K562 (cell line): ENCODE measurements around the gene DMD. TPM values are rescaled to one million over a fixed set of nuclear protein-coding genes. Genes with fewer than 3 reads are reported as not detected.

Experiments
- ATAC-seq: fragments of 200-7000 bp; cut with Tn5 transposase; 3 replicates; pipeline ENCODE4 v1.9.1; 2020; ENCODE audit warnings: moderate library complexity
- BruUV-seq: library from RNA; stranded (reverse); fragments of 400-500 nt; replicated peaks from 2 replicates; lab custom pipeline; 2021; lab: Mats Ljungman, UMichigan
- CTCF ChIA-PET: fragments of 300-600 bp; formaldehyde crosslinking; extraction: SDS; loops from one replicate; lab custom pipeline; 2021; ENCODE audit warnings: low intra/inter-chr PET ratio; lab: Yijun Ruan, JAX
- POLR2A ChIA-PET: fragments of 300-600, 350-650 bp; sonication (Branson Sonifier 250); formaldehyde crosslinking; extraction: SDS; loops from one replicate; lab custom pipeline; 2021; ENCODE audit warnings: antibody characterized with exemption, inconsistent platforms; lab: Yijun Ruan, JAX
- DNase-seq, 4 experiments: peaks; one replicate each; pipeline versions ENCODE4 v3.0.0 to v3.0.0-alpha.2; 2011 to 2018; ENCODE audit warnings: low spot score in 3 of 4, mixed read lengths in 3 of 4; ENCODE audit errors: extremely low read depth in 1 of 4
- FAIRE-seq: peaks from 2 replicates; lab custom pipeline; 2011; peaks lifted over from hg19 to GRCh38; lab: Jason Lieb, UNC
- H2AFZ ChIP-seq: 2 replicates; pipeline ENCODE4 v1.6.0; 2011; ENCODE audit warnings: low read depth, low read length, control low read depth, inconsistent platforms
- H3K27ac ChIP-seq: fragments of 200-600 bp; 3 replicates; pipeline ENCODE4 v1.8.0; 2011; ENCODE audit warnings: low read depth, mild to moderate bottlenecking, control low read depth, inconsistent platforms, low read length, moderate library complexity, mixed read lengths; ENCODE audit errors: extremely low read depth
- H3K27me3 ChIP-seq, 2 experiments: fragments of 300-600 bp in 1 of 2; 2 replicates in 1 of 2; 3 replicates in 1 of 2; pipeline versions ENCODE4 v1.6.0 to v1.8.0; 2011; ENCODE audit warnings: inconsistent platforms in 2 of 2, low read length in 2 of 2, mild to moderate bottlenecking in 1 of 2, mixed read lengths in 1 of 2, moderate library complexity in 1 of 2; ENCODE audit not compliant: control insufficient read depth in 2 of 2, insufficient read depth in 2 of 2
- H3K36me3 ChIP-seq: fragments of 300-600 bp; 3 replicates; pipeline ENCODE4 v1.8.0; 2011; ENCODE audit warnings: mild to moderate bottlenecking, low read length, inconsistent platforms; ENCODE audit not compliant: control insufficient read depth, insufficient read depth
- H3K4me1 ChIP-seq, 2 experiments: fragments of 200-600 bp in 1 of 2; replicated peaks in 1 of 2; 2 replicates in 1 of 2; 3 replicates in 1 of 2; pipeline versions ENCODE4 v1.5.1 to v1.8.0; 2011; ENCODE audit warnings: inconsistent platforms in 2 of 2, low read length in 2 of 2, mild to moderate bottlenecking in 1 of 2, mixed read lengths in 1 of 2, moderate library complexity in 1 of 2; ENCODE audit not compliant: control insufficient read depth in 2 of 2, insufficient read depth in 2 of 2
- H3K4me2 ChIP-seq: 2 replicates; pipeline ENCODE4 v1.6.1; 2011; ENCODE audit warnings: low read length, control low read depth, inconsistent platforms, mixed read lengths; ENCODE audit not compliant: insufficient read depth
- H3K4me3 ChIP-seq: fragments of 200-600 bp; sonication (generic), shearing (Covaris generic); 2 replicates; pipeline ENCODE4 v1.5.1; 2016; ENCODE audit warnings: control low read depth, inconsistent platforms
- H3K79me2 ChIP-seq: fragments of 200-600 bp; 3 replicates; pipeline ENCODE4 v1.8.0; 2011; ENCODE audit warnings: low read length, inconsistent platforms; ENCODE audit not compliant: control insufficient read depth, insufficient read depth
- H3K9ac ChIP-seq, 2 experiments: 2 replicates each; pipeline versions ENCODE4 v1.6.0 to v1.6.1; 2011; ENCODE audit warnings: low read depth in 2 of 2, low read length in 2 of 2, control low read depth in 1 of 2, inconsistent platforms in 1 of 2, mild to moderate bottlenecking in 1 of 2, mixed read lengths in 1 of 2; ENCODE audit not compliant: insufficient read depth in 1 of 2
- H3K9me1 ChIP-seq: one replicate; pipeline ENCODE4 v1.6.0; 2011; ENCODE audit warnings: inconsistent platforms, mild to moderate bottlenecking, low read length, moderate library complexity; ENCODE audit not compliant: control insufficient read depth, insufficient read depth
- H3K9me3 ChIP-seq: replicated peaks from 2 replicates; pipeline ENCODE4 v1.5.1; 2011; ENCODE audit warnings: low read depth, low read length, inconsistent platforms; ENCODE audit not compliant: control insufficient read depth, insufficient read depth
- H4K20me1 ChIP-seq: replicated peaks from 2 replicates; pipeline ENCODE4 v1.6.1; 2011; ENCODE audit warnings: low read length, inconsistent platforms, mixed read lengths; ENCODE audit not compliant: control insufficient read depth, insufficient read depth
- DDX20 ChIP-seq: fragments of 450-650 bp; IDR thresholded peaks from 2 replicates; pipeline ENCODE4 v1.6.1; 2016; ENCODE audit warnings: missing genetic modification characterization, low read depth, mild to moderate bottlenecking, missing compliant biosample characterization, moderate library complexity
- MBD1 ChIP-seq: fragments of 250-450 bp; sonication (Bioruptor Pico); IDR thresholded peaks from 2 replicates; pipeline ENCODE4 v1.8.0; 2022; ENCODE audit warnings: inconsistent platforms
- NR4A1 ChIP-seq, 2 experiments: fragments of 250-450 bp in 1 of 2; fragments of 450-650 bp in 1 of 2; sonication (Bioruptor Pico) in 1 of 2; IDR thresholded peaks; 2 replicates each; pipeline versions ENCODE4 v1.4.0 to v1.6.1; 2016 to 2020; ENCODE audit warnings: mild to moderate bottlenecking in 2 of 2, missing compliant biosample characterization in 1 of 2, missing genetic modification characterization in 1 of 2, moderate library complexity in 1 of 2
- PML ChIP-seq: IDR thresholded peaks from 2 replicates; pipeline ENCODE4 v1.6.1; 2012; ENCODE audit warnings: low read length, inconsistent platforms
- RHOXF2B ChIP-seq: fragments of 250-450 bp; sonication (Bioruptor Pico); conservative IDR thresholded peaks from 2 replicates; pipeline ENCODE4 v1.5.1; 2021
- TEAD1 ChIP-seq, 2 experiments: fragments of 450-650 bp in 1 of 2; sonication (generic) in 1 of 2; formaldehyde crosslinking; IDR thresholded peaks; 2 replicates each; pipeline versions ENCODE4 v1.4.0 to v1.8.0; 2020 to 2022; ENCODE audit warnings: mild to moderate bottlenecking in 2 of 2, missing genetic modification reagents in 1 of 2
- THRAP3 ChIP-seq: fragments of 450-650 bp; IDR thresholded peaks from 2 replicates; pipeline ENCODE4 v1.6.1; 2016; ENCODE audit warnings: mild to moderate bottlenecking, inconsistent platforms, borderline replicate concordance
- THRB ChIP-seq: fragments of 450-650 bp; formaldehyde crosslinking; conservative IDR thresholded peaks from 2 replicates; pipeline ENCODE4 v1.4.0; 2022; ENCODE audit warnings: mild to moderate bottlenecking, missing genetic modification characterization
- ZBED1 ChIP-seq: IDR thresholded peaks from 2 replicates; pipeline ENCODE4 v1.6.1; 2014
- ZNF778 ChIP-seq: fragments of 450-650 bp; formaldehyde crosslinking; IDR thresholded peaks from 2 replicates; pipeline ENCODE4 v1.4.0; 2020; ENCODE audit warnings: mild to moderate bottlenecking, moderate library complexity
- WGBS: fragments of 100-300 bp; shearing (Covaris generic); methylation state at CpG from one replicate; pipeline ENCODE4 v1.1.6; 2016; ENCODE audit warnings: low coverage, mixed read lengths; ENCODE audit not compliant: insufficient coverage; ENCODE audit errors: missing lambda C conversion rate; 5-methylcytosine and 5-hydroxymethylcytosine counted together
- in situ Hi-C: fragments of 300-500 bp; cut with MboI; formaldehyde crosslinking; loops from 4 replicates; pipeline ENCODE4 v1.15.0; 2018; ENCODE audit warnings: inconsistent platforms, mixed read lengths
- intact Hi-C: fragments of 100-400 bp; cut with micrococcal nuclease; formaldehyde crosslinking; loops from 2 replicates; pipeline ENCODE4 v1.14.2; 2022
- polyA plus RNA-seq, 8 experiments: library from polyadenylated mRNA; depleted of rRNA in 4 of 8; stranded (reverse) in 5 of 8; unstranded in 3 of 8; fragments of >200 nt; fragmentation: Nextera tagmentation in 2 of 8; fragmentation: Illumina TruSeq in 1 of 8; extraction: Ambion mirVana in 2 of 8; extraction: Trizol in 1 of 8; gene quantifications; 2 replicates each; pipeline versions ENCODE4 v1.2.1 to v1.2.3, GENCODE V29; 2011 to 2014; ENCODE audit warnings: inconsistent platforms in 1 of 8, missing spikeins in 1 of 8
- total RNA-seq, 7 experiments: library from RNA; depleted of rRNA in 6 of 7; stranded (reverse); fragments of >200 nt in 6 of 7; fragmentation: Illumina TruSeq in 2 of 7; extraction: Trizol in 2 of 7; gene quantifications; 2 replicates each; pipeline versions ENCODE4 v1.2.1 to v1.2.3, GENCODE V29; 2011 to 2021; ENCODE audit warnings: low replicate concordance in 1 of 7
- TF ChIP-seq, protein P1 (sequence below), 2 experiments: fragments of 450-650 bp; formaldehyde crosslinking in 1 of 2; IDR thresholded peaks; 2 replicates each; pipeline versions ENCODE4 v1.4.0 to v1.6.1; 2014 to 2020; ENCODE audit warnings: mild to moderate bottlenecking in 2 of 2, borderline replicate concordance in 1 of 2, low read depth in 1 of 2

Gene DMD
- total and polyA plus RNA-seq, 9 of the 15 experiments (the other 6 are each of a cell fraction or from before 2014, with no cell fraction given) = 3.8 to 20.4 (median 11.4) TPM

DNA sequence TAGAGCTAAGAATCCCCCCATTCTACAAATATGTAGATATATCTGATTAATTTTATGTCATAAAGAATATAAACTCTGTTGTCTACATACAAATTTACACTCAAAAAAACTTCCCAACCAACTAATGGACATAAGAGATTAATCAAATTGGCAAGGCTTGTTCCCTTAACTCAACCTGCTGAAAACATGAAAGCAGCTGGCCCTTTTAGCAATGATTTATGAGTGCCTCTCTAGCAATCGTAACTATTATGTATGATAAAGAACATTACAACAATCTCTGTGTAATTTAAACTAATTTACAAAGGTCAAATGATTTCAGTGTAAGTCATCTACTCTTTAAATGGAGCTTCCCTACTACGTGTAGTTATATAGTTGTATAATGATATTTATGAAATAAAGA is 2056.4 kb downstream of the DMD start:
- BruUV-seq = no TSS peak
- ATAC-seq (no peak), DNase-seq (no peak), FAIRE-seq (no peak)
- Histone ChIP-seq H3K9me3 (no peaks in the 10 kb centered on the region), H3K27ac (no peak overlapping the region), H3K79me2 (no peaks in the 10 kb centered on the region), H3K36me3 (no peaks in the 10 kb centered on the region), H2AFZ (no peak overlapping the region), H3K4me2 (no peak overlapping the region), H3K9me1 (no peaks in the 10 kb centered on the region), H3K27me3 (no peaks in the 10 kb centered on the region), H4K20me1 (no peaks in the 10 kb centered on the region), H3K4me1 (no peaks in the 10 kb centered on the region), H3K9ac (no peak overlapping the region), H3K4me3 (no peak overlapping the region)
- intact Hi-C loops (no loop called here), in situ Hi-C loops (no loop called here)
- ChIA-PET CTCF (no interaction called here), POLR2A (no interaction called here)
- 15% methylated on average over 2 of the region's 2 CpGs for WGBS
- no peak for TF ChIP-seq ZBED1
- TF ChIP-seq MBD1 (CRISPR knock-in tag) = no peak
- TF ChIP-seq ZNF778 (CRISPR knock-in tag) = no peak
- TF ChIP-seq, protein P1, sequence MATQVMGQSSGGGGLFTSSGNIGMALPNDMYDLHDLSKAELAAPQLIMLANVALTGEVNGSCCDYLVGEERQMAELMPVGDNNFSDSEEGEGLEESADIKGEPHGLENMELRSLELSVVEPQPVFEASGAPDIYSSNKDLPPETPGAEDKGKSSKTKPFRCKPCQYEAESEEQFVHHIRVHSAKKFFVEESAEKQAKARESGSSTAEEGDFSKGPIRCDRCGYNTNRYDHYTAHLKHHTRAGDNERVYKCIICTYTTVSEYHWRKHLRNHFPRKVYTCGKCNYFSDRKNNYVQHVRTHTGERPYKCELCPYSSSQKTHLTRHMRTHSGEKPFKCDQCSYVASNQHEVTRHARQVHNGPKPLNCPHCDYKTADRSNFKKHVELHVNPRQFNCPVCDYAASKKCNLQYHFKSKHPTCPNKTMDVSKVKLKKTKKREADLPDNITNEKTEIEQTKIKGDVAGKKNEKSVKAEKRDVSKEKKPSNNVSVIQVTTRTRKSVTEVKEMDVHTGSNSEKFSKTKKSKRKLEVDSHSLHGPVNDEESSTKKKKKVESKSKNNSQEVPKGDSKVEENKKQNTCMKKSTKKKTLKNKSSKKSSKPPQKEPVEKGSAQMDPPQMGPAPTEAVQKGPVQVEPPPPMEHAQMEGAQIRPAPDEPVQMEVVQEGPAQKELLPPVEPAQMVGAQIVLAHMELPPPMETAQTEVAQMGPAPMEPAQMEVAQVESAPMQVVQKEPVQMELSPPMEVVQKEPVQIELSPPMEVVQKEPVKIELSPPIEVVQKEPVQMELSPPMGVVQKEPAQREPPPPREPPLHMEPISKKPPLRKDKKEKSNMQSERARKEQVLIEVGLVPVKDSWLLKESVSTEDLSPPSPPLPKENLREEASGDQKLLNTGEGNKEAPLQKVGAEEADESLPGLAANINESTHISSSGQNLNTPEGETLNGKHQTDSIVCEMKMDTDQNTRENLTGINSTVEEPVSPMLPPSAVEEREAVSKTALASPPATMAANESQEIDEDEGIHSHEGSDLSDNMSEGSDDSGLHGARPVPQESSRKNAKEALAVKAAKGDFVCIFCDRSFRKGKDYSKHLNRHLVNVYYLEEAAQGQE (IDR thresholded peaks at IDR 0.05; ENCODE audit: borderline replicate concordance) = no peak
- TF ChIP-seq, protein P1 (CRISPR knock-in tag; IDR thresholded peaks at IDR 0.05; ENCODE audit: low read depth) = no peak
- TF ChIP-seq RHOXF2B (CRISPR knock-in tag) = no peak
- TF ChIP-seq THRB = no peak
- no peak for TF ChIP-seq DDX20 (tag)
- TF ChIP-seq TEAD1 (CRISPR knock-in tag; IDR thresholded peaks at IDR 0.05) = no peak
- TF ChIP-seq THRAP3 = no peak
- TF ChIP-seq PML = no peak
- no peak for TF ChIP-seq NR4A1 (CRISPR knock-in tag; IDR thresholded peaks at IDR 0.05)
- no peak for TF ChIP-seq NR4A1 (tag; IDR thresholded peaks at IDR 0.05)
